ENCODE data around the gene CMTM4. TPM values are rescaled to one million over a fixed set of nuclear protein-coding genes. Genes with fewer than 3 reads are reported as not detected.
"Not testable (repeated sequence)": the region's sequence is repeated elsewhere in the genome, so short reads cannot be mapped to it uniquely, and the experiment has no call there.

The CMTM4 gene
- total and polyA plus RNA-seq, 2 of the 8 experiments (the other 6 are each of a cell fraction or from before 2014, with no cell fraction given): 35.3 to 51.7 TPM

- TF ChIP-seq ATF3 (IDR thresholded peaks at IDR 0.05; ENCODE audit: insufficient read depth, low read depth, low read length): no peak
These were observed 61.9 kb downstream of the CMTM4 start (continued) for GRCh38 chr16:66634527-66635196.

DNA sequence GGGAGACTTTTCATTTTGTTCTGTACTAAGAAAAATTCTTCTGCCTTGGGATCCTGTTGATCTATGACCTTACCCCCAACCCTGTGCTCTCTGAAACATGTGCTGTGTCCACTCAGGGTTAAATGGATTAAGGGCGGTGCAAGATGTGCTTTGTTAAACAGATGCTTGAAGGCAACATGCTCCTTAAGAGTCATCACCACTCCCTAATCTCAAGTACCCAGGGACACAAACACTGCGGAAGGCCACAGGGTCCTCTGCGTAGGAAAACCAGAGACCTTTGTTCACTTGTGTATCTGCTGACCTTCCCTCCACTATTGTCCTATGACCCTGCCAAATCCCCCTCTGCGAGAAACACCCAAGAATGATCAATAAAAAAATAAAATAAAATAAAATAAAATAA lies 65.0 kb downstream of the CMTM4 start:
- H3K9me3 ChIP-seq (ENCODE audit: insufficient read depth in 2 of 2, low read depth in 1 of 2, low read length in 1 of 2); H4K5ac ChIP-seq (ENCODE audit: insufficient read length, low read depth, low read length); H3K4me3 ChIP-seq (ENCODE audit: extremely low read depth in 1 of 4, insufficient read depth in 2 of 4, low read depth in 3 of 4, low read length in 4 of 4); DNase-seq (ENCODE audit: low read depth in 1 of 2, low spot score in 2 of 2); H2BK20ac ChIP-seq (ENCODE audit: low read length); H2BK5ac ChIP-seq (ENCODE audit: low read depth, low read length); H3K4ac ChIP-seq (replicated peaks; ENCODE audit: insufficient read length, low read depth, low read length); H2BK12ac ChIP-seq (ENCODE audit: low read depth, low read length); H3K4me1 ChIP-seq (replicated peaks in 1 of 4; ENCODE audit: control insufficient read depth in 3 of 4, insufficient read depth in 4 of 4, low read length in 3 of 4); H3K23ac ChIP-seq (ENCODE audit: insufficient read length); H3K18ac ChIP-seq (ENCODE audit: extremely low read depth, low read length); FAIRE-seq; H3K14ac ChIP-seq (ENCODE audit: insufficient read length); H3K56ac ChIP-seq (replicated peaks; ENCODE audit: insufficient read length, low read depth, low read length); H3K27ac ChIP-seq (ENCODE audit: low read depth, low read length); H4K8ac ChIP-seq (ENCODE audit: extremely low read depth, insufficient read depth, low read length); H4K20me1 ChIP-seq (replicated peaks in 1 of 2; ENCODE audit: control insufficient read depth in 1 of 2, insufficient read depth in 2 of 2, low read length in 2 of 2); H3K27me3 ChIP-seq (replicated peaks in 1 of 4; ENCODE audit: control insufficient read depth in 3 of 4, extremely low read depth in 1 of 4, insufficient read depth in 3 of 4, low read length in 3 of 4); H3K9ac ChIP-seq (replicated peaks in 1 of 4; ENCODE audit: extremely low read depth in 1 of 4, low read depth in 3 of 4, low read length in 3 of 4); H3K4me2 ChIP-seq (ENCODE audit: insufficient read depth in 1 of 2, low read depth in 2 of 2, low read length in 2 of 2); H2AFZ ChIP-seq (ENCODE audit: low read length); H3K23me2 ChIP-seq (ENCODE audit: low read depth, low read length); POLR2A ChIA-PET (ENCODE audit: partially characterized antibody); H2BK15ac ChIP-seq (ENCODE audit: low read length); H2AK5ac ChIP-seq (ENCODE audit: low read depth, low read length); H2BK120ac ChIP-seq (replicated peaks; ENCODE audit: low read depth, low read length); H4K91ac ChIP-seq (replicated peaks; ENCODE audit: insufficient read length, low read length); H3K79me1 ChIP-seq (ENCODE audit: low read depth, low read length); H3K79me2 ChIP-seq (ENCODE audit: control insufficient read depth in 1 of 2, insufficient read depth in 2 of 2, low read length in 2 of 2): not testable (repeated sequence)
- CTCF ChIA-PET (ENCODE audit: partially characterized antibody): interaction anchor here (4.4 kb wide), 1 partner anchor 23 kb away, joined by 17 read pairs; no protein-coding TSS in a partner anchor
- peaks cover 0 to 12% (median 0%) of the 10 kb centered on the region in 4 experiments; a peak in 1 of 8 replicates for H3K36me3 ChIP-seq (ENCODE audit: control insufficient read depth in 2 of 4, insufficient read depth in 4 of 4, low read length in 3 of 4)
- WGBS, 2 experiments (ENCODE audit: extremely low coverage in 1 of 2, insufficient coverage in 1 of 2, insufficient read length in 1 of 2, insufficient replicate concordance in 2 of 2, low coverage in 1 of 2, low lambda C conversion rate in 2 of 2, missing lambda C conversion rate in 1 of 2): 97% methylated on average over 3 of the region's 4 CpGs; no CpG with 5 or more reads in 1 of the 2 experiments

Measured in H1 (cell line).